ENCODE measurements around the gene DKK1. TPM values are rescaled to one million over a fixed set of nuclear protein-coding genes. Genes with fewer than 3 reads are reported as not detected.
A peak's percentile ranks its signal among the peaks of the same experiment; 100 is the strongest.

The DKK1 gene
- total and polyA plus RNA-seq, 2 of the 13 experiments (the other 11 are each of a cell fraction or from before 2014, with no cell fraction given): 123 to 262 TPM

DNA sequence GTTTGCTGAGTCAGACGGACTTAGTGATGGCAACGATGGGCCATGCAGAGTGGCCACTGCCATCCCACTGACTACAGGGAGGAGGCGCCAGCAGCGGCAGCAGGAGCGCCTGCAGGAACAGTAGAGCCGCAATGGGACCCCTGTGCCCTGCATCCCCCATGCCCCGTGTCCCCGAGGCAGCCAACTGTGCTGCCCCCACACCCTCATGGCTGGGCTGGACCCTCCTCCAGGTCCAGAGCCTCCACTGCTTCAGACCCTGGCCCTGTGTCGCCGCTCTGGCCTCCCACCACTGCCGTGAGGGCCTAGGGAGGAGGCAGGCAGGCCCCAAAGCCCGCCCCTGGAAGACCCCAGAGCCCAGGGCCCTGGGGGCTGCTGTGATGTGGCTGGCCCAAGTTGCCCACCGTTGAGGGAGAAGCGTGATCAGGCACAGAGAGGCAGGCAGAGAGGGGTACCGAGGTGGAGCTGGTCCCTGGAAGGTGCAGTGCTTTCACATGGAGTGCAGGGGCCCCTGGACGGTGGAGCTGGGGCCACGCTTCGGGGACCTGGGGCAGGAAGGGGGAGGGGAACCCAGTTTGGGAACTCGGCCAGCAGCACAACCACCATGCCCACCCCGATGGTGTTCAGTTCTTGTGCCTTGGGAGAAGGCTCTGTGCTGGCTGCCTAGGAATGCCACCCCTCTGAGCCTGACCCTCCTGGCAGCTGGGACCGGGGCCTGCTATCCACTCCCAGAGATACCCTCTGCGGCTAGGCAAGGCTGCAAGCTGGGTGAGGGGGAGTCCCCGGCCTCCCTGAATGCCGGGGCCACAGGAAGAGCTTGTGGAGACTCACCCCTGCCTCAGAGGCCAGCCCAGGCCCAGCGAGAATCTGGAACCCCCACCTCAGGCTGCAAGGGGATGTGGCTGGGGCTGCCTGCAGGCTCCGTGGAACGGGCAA lies 32.6 kb downstream of the DKK1 start:
- Histone ChIP-seq H3K36me3 (replicated peaks in 1 of 2; ENCODE audit: control insufficient read depth in 1 of 2, insufficient read depth in 2 of 2, low read length in 2 of 2) (no peaks in the 10 kb centered on the region), H3K27ac (ENCODE audit: extremely low read length, insufficient read depth, low read length) (no peak overlapping the region), H3K27me3 (ENCODE audit: control insufficient read depth in 1 of 2, insufficient read depth in 2 of 2, low read length in 2 of 2) (no peaks in the 10 kb centered on the region), H3K4me2 (ENCODE audit: low read depth, low read length) (no peak overlapping the region), H3K4me1 (ENCODE audit: insufficient read depth, low read length) (no peaks in the 10 kb centered on the region), H4K20me1 (ENCODE audit: insufficient read depth, low read length) (no peaks in the 10 kb centered on the region), H3K79me2 (ENCODE audit: insufficient read depth, low read length) (no peaks in the 10 kb centered on the region), H3K4me3 (replicated peaks in 1 of 3; ENCODE audit: insufficient read depth in 1 of 3, low read depth in 2 of 3, low read length in 3 of 3) (no peak overlapping the region), H3K9ac (ENCODE audit: insufficient read depth, low read depth, low read length) (no peak overlapping the region), H3K9me3 (ENCODE audit: low read length) (no peaks in the 10 kb centered on the region), H2AFZ (ENCODE audit: low read length) (no peak overlapping the region)
- intact Hi-C loops (cut with micrococcal nuclease; ENCODE audit: unreplicated experiment): no loop called here
- WGBS (ENCODE audit: low lambda C conversion rate): 86% methylated on average over 17 of the region's 27 CpGs
- no peak for FAIRE-seq
- TF ChIP-seq NR2C2 (CRISPR knock-in tag; IDR thresholded peaks at IDR 0.05; ENCODE audit: borderline replicate concordance) (no peak), ZSCAN25 (CRISPR knock-in tag; IDR thresholded peaks at IDR 0.05) (no peak), ZNF143 (CRISPR knock-in tag; IDR thresholded peaks at IDR 0.05) (no peak), RCOR2 (CRISPR knock-in tag; IDR thresholded peaks at IDR 0.05) (no peak), THYN1 (CRISPR knock-in tag; IDR thresholded peaks at IDR 0.05; ENCODE audit: borderline replicate concordance, low read depth) (no peak), ZNF7 (CRISPR knock-in tag; IDR thresholded peaks at IDR 0.05) (no peak), KDM5A (IDR thresholded peaks at IDR 0.05; ENCODE audit: borderline replicate concordance, low read length) (no peak), HMG20A (CRISPR knock-in tag; IDR thresholded peaks at IDR 0.05; ENCODE audit: borderline replicate concordance) (no peak), SMAD9 (CRISPR knock-in tag; IDR thresholded peaks at IDR 0.05) (no peak), ZNF75D (CRISPR knock-in tag; IDR thresholded peaks at IDR 0.05; ENCODE audit: borderline replicate concordance) (no peak), SMAD1 (CRISPR knock-in tag; IDR thresholded peaks at IDR 0.05; ENCODE audit: borderline replicate concordance, low read depth) (no peak), TBP (CRISPR knock-in tag; IDR thresholded peaks at IDR 0.05) (no peak)
- TF ChIP-seq, protein P1, sequence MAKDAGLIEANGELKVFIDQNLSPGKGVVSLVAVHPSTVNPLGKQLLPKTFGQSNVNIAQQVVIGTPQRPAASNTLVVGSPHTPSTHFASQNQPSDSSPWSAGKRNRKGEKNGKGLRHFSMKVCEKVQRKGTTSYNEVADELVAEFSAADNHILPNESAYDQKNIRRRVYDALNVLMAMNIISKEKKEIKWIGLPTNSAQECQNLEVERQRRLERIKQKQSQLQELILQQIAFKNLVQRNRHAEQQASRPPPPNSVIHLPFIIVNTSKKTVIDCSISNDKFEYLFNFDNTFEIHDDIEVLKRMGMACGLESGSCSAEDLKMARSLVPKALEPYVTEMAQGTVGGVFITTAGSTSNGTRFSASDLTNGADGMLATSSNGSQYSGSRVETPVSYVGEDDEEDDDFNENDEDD (CRISPR knock-in tag; IDR thresholded peaks at IDR 0.05; ENCODE audit: borderline replicate concordance): no peak
- TF ChIP-seq, protein P2, sequence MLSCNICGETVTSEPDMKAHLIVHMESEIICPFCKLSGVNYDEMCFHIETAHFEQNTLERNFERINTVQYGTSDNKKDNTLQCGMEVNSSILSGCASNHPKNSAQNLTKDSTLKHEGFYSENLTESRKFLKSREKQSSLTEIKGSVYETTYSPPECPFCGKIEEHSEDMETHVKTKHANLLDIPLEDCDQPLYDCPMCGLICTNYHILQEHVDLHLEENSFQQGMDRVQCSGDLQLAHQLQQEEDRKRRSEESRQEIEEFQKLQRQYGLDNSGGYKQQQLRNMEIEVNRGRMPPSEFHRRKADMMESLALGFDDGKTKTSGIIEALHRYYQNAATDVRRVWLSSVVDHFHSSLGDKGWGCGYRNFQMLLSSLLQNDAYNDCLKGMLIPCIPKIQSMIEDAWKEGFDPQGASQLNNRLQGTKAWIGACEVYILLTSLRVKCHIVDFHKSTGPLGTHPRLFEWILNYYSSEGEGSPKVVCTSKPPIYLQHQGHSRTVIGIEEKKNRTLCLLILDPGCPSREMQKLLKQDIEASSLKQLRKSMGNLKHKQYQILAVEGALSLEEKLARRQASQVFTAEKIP (CRISPR knock-in tag; IDR thresholded peaks at IDR 0.05; ENCODE audit: borderline replicate concordance): no peak
- TF ChIP-seq, protein P3, sequence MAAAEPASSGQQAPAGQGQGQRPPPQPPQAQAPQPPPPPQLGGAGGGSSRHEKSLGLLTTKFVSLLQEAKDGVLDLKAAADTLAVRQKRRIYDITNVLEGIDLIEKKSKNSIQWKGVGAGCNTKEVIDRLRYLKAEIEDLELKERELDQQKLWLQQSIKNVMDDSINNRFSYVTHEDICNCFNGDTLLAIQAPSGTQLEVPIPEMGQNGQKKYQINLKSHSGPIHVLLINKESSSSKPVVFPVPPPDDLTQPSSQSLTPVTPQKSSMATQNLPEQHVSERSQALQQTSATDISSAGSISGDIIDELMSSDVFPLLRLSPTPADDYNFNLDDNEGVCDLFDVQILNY (CRISPR knock-in tag; conservative IDR thresholded peaks at IDR 0.05): no peak
- TF ChIP-seq, protein P4, sequence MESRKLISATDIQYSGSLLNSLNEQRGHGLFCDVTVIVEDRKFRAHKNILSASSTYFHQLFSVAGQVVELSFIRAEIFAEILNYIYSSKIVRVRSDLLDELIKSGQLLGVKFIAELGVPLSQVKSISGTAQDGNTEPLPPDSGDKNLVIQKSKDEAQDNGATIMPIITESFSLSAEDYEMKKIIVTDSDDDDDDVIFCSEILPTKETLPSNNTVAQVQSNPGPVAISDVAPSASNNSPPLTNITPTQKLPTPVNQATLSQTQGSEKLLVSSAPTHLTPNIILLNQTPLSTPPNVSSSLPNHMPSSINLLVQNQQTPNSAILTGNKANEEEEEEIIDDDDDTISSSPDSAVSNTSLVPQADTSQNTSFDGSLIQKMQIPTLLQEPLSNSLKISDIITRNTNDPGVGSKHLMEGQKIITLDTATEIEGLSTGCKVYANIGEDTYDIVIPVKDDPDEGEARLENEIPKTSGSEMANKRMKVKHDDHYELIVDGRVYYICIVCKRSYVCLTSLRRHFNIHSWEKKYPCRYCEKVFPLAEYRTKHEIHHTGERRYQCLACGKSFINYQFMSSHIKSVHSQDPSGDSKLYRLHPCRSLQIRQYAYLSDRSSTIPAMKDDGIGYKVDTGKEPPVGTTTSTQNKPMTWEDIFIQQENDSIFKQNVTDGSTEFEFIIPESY (CRISPR knock-in tag; IDR thresholded peaks at IDR 0.05): no peak
- BruUV-seq (replicated peaks): no TSS peak
- ChIA-PET CTCF (ENCODE audit: low intra/inter-chr PET ratio, low total read pairs) (no interaction called here), POLR2A (no interaction called here)
- peak; percentile 24; the same call in 2 of the 3 replicates for ATAC-seq
- DNase-seq (ENCODE audit: low spot score): no peak
- in situ Hi-C loops (cut with HindIII; ENCODE audit: extremely low pct_ligation_motif_present, low pct_unique_long_range_greater_than_20kb): no loop called here

All from HepG2 (cell line).